Neural progenitor cell (in vitro differentiated cells): ENCODE results near the gene CCDC71. TPM values are rescaled to one million over a fixed set of nuclear protein-coding genes. Genes with fewer than 3 reads are reported as not detected.

Experiments used
- DNase-seq: peaks from one replicate; pipeline ENCODE4 v3.0.0-alpha.2; 2016; ENCODE audit warnings: low spot score
- H2AFZ ChIP-seq: fragments of 200-600 bp; sonication (generic); replicated peaks from 2 replicates; pipeline ENCODE4 v1.6.1; 2016; ENCODE audit warnings: antibody characterized with exemption
- H3F3A ChIP-seq: fragments of 200-600 bp; sonication (generic); 2 replicates; pipeline ENCODE4 v1.6.1; 2016; ENCODE audit warnings: antibody characterized with exemption, low read depth
- H3K27ac ChIP-seq: fragments of 200-600 bp; sonication (generic); 2 replicates; pipeline ENCODE4 v1.5.1; 2016; ENCODE audit warnings: mild to moderate bottlenecking
- H3K27me3 ChIP-seq: fragments of 200-600 bp; sonication (generic); 2 replicates; pipeline ENCODE4 v1.6.1; 2016; ENCODE audit warnings: mild to moderate bottlenecking, moderate library complexity
- H3K36me3 ChIP-seq: fragments of 200-600 bp; sonication (generic); 2 replicates; pipeline ENCODE4 v1.5.1; 2016
- H3K4me1 ChIP-seq: fragments of 200-600 bp; sonication (generic); 2 replicates; pipeline ENCODE4 v1.6.1; 2016; ENCODE audit warnings: mixed run types
- H3K4me2 ChIP-seq: fragments of 200-600 bp; sonication (generic); 2 replicates; pipeline ENCODE4 v1.6.1; 2016
- H3K4me3 ChIP-seq: fragments of 200-600 bp; sonication (generic); 2 replicates; pipeline ENCODE4 v1.5.1; 2016
- H3K79me2 ChIP-seq: fragments of 200-600 bp; sonication (generic); 2 replicates; pipeline ENCODE4 v1.6.1; 2016; ENCODE audit warnings: low read depth
- H3K9ac ChIP-seq: fragments of 200-600 bp; sonication (generic); 2 replicates; pipeline ENCODE4 v1.6.1; 2016
- H3K9me3 ChIP-seq: fragments of 200-600 bp; sonication (generic); 2 replicates; pipeline ENCODE4 v1.5.1; 2016; ENCODE audit warnings: low read depth
- H4K20me1 ChIP-seq: fragments of 200-600 bp; sonication (generic); 2 replicates; pipeline ENCODE4 v1.6.1; 2016; ENCODE audit warnings: low read depth
- H3K27ac Mint-ChIP-seq: 3 replicates; pipeline ENCODE4 v1.8.0; 2021; ENCODE audit warnings: mixed read lengths
- H3K27me3 Mint-ChIP-seq: 2 replicates; pipeline ENCODE4 v1.8.0; 2022; ENCODE audit warnings: low read depth, mild to moderate bottlenecking, inconsistent platforms, moderate library complexity, mixed read lengths; ENCODE audit not compliant: insufficient read depth
- H3K36me3 Mint-ChIP-seq: 3 replicates; pipeline ENCODE4 v1.8.0; 2021; ENCODE audit warnings: mixed read lengths
- H3K4me1 Mint-ChIP-seq: 3 replicates; pipeline ENCODE4 v1.8.0; 2021; ENCODE audit warnings: mixed read lengths
- H3K4me3 Mint-ChIP-seq: 3 replicates; pipeline ENCODE4 v1.8.0; 2021; ENCODE audit warnings: mild to moderate bottlenecking, moderate library complexity, mixed read lengths
- H3K9me3 Mint-ChIP-seq: 3 replicates; pipeline ENCODE4 v1.8.0; 2020; ENCODE audit warnings: mixed read lengths
- CTCF ChIP-seq: fragments of 200-600 bp; sonication (generic); IDR thresholded peaks from 2 replicates; pipeline ENCODE4 v1.5.1; 2017; ENCODE audit warnings: antibody characterized with exemption, mild to moderate bottlenecking
- EZH2 ChIP-seq: fragments of 200-600 bp; sonication (generic); IDR thresholded peaks from 2 replicates; pipeline ENCODE4 v1.6.1; 2017; ENCODE audit warnings: antibody characterized with exemption, mild to moderate bottlenecking, moderate library complexity
- EZH2phosphoT487 ChIP-seq: fragments of 200-600 bp; sonication (generic); IDR thresholded peaks from 2 replicates; pipeline ENCODE4 v1.6.1; 2017; ENCODE audit warnings: antibody characterized with exemption
- total RNA-seq: library from RNA; depleted of rRNA; stranded (reverse); fragments of >200 nt; gene quantifications from 2 replicates; pipeline ENCODE4 v1.2.3, GENCODE V29; 2015; ENCODE audit warnings: low replicate concordance

The CCDC71 gene
- total RNA-seq, 1 donor from 2014 or later: 18.8 TPM

DNA sequence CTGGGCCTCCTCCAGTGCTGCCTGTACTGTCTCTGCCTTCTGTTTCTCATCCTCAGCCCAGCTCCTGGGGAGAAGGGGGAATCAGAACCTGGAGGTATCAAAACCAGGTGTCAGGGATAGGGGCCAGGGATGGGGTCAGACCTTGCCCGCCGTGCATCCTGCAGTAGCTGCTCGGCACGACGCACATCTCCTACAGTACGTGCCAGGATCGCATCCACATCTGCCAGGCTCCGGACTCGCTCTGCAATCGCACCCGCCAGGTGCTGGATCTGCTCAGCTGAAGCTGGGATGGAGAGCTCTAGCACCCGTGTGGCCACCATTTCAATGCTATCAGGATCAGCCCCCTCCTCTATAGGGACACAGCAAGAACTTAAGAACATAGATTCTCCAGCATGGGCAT, 44.1 kb downstream of the CCDC71 start:
- Mint-ChIP-seq H3K4me3 (peak overlapping the region; percentile 92), H3K4me1 (peaks cover 4% of the 10 kb centered on the region), H3K27ac (peak overlapping the region; percentile 82), H3K27me3 (peaks cover 2% of the 10 kb centered on the region), H3K9me3 (no peaks in the 10 kb centered on the region), H3K36me3 (peaks cover 2% of the 10 kb centered on the region)
- no peak for TF ChIP-seq CTCF
- TF ChIP-seq EZH2phosphoT487: no peak
- TF ChIP-seq EZH2: no peak
- H3K9ac ChIP-seq: no peak overlapping the region
- H3K36me3 ChIP-seq: no peaks in the 10 kb centered on the region
- no peak overlapping the region for H3K4me2 ChIP-seq
- H3K9me3 ChIP-seq: no peaks in the 10 kb centered on the region
- no peak for DNase-seq
- no peaks in the 10 kb centered on the region for H3K4me1 ChIP-seq
- H3K4me3 ChIP-seq: no peak overlapping the region
- H3K27ac ChIP-seq: no peak overlapping the region
- peaks cover 23% of the 10 kb centered on the region for H3F3A ChIP-seq
- H4K20me1 ChIP-seq: no peaks in the 10 kb centered on the region
- no peak overlapping the region for H2AFZ ChIP-seq
- peaks cover 18% of the 10 kb centered on the region for H3K79me2 ChIP-seq
- H3K27me3 ChIP-seq: no peaks in the 10 kb centered on the region

- H3K9ac ChIP-seq: no peak overlapping the region
- Mint-ChIP-seq H3K27me3 (peaks cover 2% of the 10 kb centered on the region), H3K36me3 (peaks cover 6% of the 10 kb centered on the region), H3K4me3 (peak overlapping the region; percentile 92), H3K9me3 (no peaks in the 10 kb centered on the region), H3K4me1 (peaks cover 4% of the 10 kb centered on the region), H3K27ac (peak overlapping the region; percentile 82)
- DNase-seq: no peak
- H2AFZ ChIP-seq: peak overlapping the region; percentile 74
- H3K79me2 ChIP-seq: peaks cover 18% of the 10 kb centered on the region
- H3K36me3 ChIP-seq: no peaks in the 10 kb centered on the region
- peak overlapping the region; percentile 88 for H3K27ac ChIP-seq
- no peaks in the 10 kb centered on the region for H4K20me1 ChIP-seq
- no peaks in the 10 kb centered on the region for H3K27me3 ChIP-seq
- no peak for TF ChIP-seq EZH2phosphoT487
- no peak for TF ChIP-seq CTCF
- no peak for TF ChIP-seq EZH2
- H3K4me3 ChIP-seq: peak overlapping the region; percentile 90
- H3K4me1 ChIP-seq: no peaks in the 10 kb centered on the region
- peak overlapping the region; percentile 94 for H3K4me2 ChIP-seq
- no peaks in the 10 kb centered on the region for H3K9me3 ChIP-seq
- peaks cover 23% of the 10 kb centered on the region for H3F3A ChIP-seq
Observed at GRCh38 chr3:49121132-49121736, 44.9 kb downstream of the CCDC71 start.

GRCh38 chr3:49120438-49121131, 45.5 kb downstream of the CCDC71 start, which contains the start of gene USP19:
USP19 (minus strand) TSS chr3:49120823; CDS start chr3:49119145, 1,678 bp downstream.
- H2AFZ ChIP-seq: peak within 1 kb of the TSS; percentile 74

More at GRCh38 chr3:49120438-49121131, 45.5 kb downstream of the CCDC71 start, which contains the start of gene USP19:
- Mint-ChIP-seq H3K27me3 (peaks cover 2% of the 10 kb centered on the region), H3K4me3 (peak within 1 kb of the TSS; percentile 92), H3K9me3 (no peaks in the 10 kb centered on the region), H3K36me3 (peaks cover 6% of the 10 kb centered on the region), H3K4me1 (peaks cover 4% of the 10 kb centered on the region), H3K27ac (peak within 1 kb of the TSS; percentile 82)
- peak within 1 kb of the TSS; percentile 90 for H3K4me3 ChIP-seq
- H3K27me3 ChIP-seq: no peaks in the 10 kb centered on the region
- no peaks in the 10 kb centered on the region for H4K20me1 ChIP-seq
- H3K9me3 ChIP-seq: no peaks in the 10 kb centered on the region
- no peak for TF ChIP-seq CTCF
- no peak for TF ChIP-seq EZH2phosphoT487
- TF ChIP-seq EZH2: no peak
- peak within 1 kb of the TSS; percentile 86 for H3K9ac ChIP-seq
- H3K36me3 ChIP-seq: no peaks in the 10 kb centered on the region
- peak within 1 kb of the TSS; percentile 88 for H3K27ac ChIP-seq
- DNase-seq: peak; percentile 96
- peaks cover 18% of the 10 kb centered on the region for H3K79me2 ChIP-seq
- no peaks in the 10 kb centered on the region for H3K4me1 ChIP-seq
- peaks cover 23% of the 10 kb centered on the region for H3F3A ChIP-seq
- H3K4me2 ChIP-seq: peak within 1 kb of the TSS; percentile 94
